ENCODE data around the gene PAMR1. TPM values are rescaled to one million over a fixed set of nuclear protein-coding genes. Genes with fewer than 3 reads are reported as not detected.

Gene PAMR1
- total and polyA plus RNA-seq, 10 of the 15 experiments (the other 5 are each of a cell fraction or from before 2014, with no cell fraction given): 0.04 TPM; not detected in 9

GRCh38 chr11:35459489-35459888 lies 65.9 kb downstream of the PAMR1 start (continued):
- TF ChIP-seq ZNF384 (IDR thresholded peaks at IDR 0.05; ENCODE audit: borderline replicate concordance, low read depth, low read length): no peak

- ChIA-PET SMC1A (ENCODE audit: uncharacterized antibody, unreplicated experiment) (interaction anchor here (0.9 kb wide), 1 partner anchor 27 kb away, joined by 3 read pairs; no protein-coding TSS in a partner anchor), POLR2A (no interaction called here), RAD21 (ENCODE audit: unreplicated experiment) (no interaction called here), CTCF (interaction anchor here (1.4 to 1.9 kb wide), 2 partner anchors 15 to 26 kb away, joined by 4 to 6 read pairs; no protein-coding TSS in a partner anchor)
- no peak for DNase-seq (ENCODE audit: low read depth, low spot score)
- Histone ChIP-seq H3K4me3 (no peak overlapping the region), H4K20me1 (ENCODE audit: control insufficient read depth, insufficient read depth) (no peaks in the 10 kb centered on the region), H3K9me3 (replicated peaks; ENCODE audit: control insufficient read depth, insufficient read depth, low read length) (no peaks in the 10 kb centered on the region), H3K36me3 (ENCODE audit: control insufficient read depth in 2 of 2, insufficient read depth in 2 of 2, low read length in 1 of 2) (no peaks in the 10 kb centered on the region), H3K4me2 (ENCODE audit: control insufficient read depth, insufficient read depth) (no peak overlapping the region), H3K9ac (ENCODE audit: control insufficient read depth, insufficient read depth, low read length) (no peak overlapping the region), H3K79me2 (ENCODE audit: control insufficient read depth, insufficient read depth, low read length) (no peaks in the 10 kb centered on the region), H3K27me3 (replicated peaks in 1 of 2; ENCODE audit: control insufficient read depth in 2 of 2, insufficient read depth in 2 of 2, low read length in 1 of 2) (no peaks in the 10 kb centered on the region; a peak in 3 of 4 replicates), H3K27ac (ENCODE audit: control insufficient read depth, insufficient read depth) (no peak overlapping the region), H2AFZ (ENCODE audit: control insufficient read depth, low read depth, low read length) (no peak overlapping the region), H3K4me1 (ENCODE audit: control insufficient read depth, insufficient read depth, low read length) (no peaks in the 10 kb centered on the region)
- intact Hi-C loops (cut with micrococcal nuclease; ENCODE audit: unreplicated experiment): no loop called here
- WGBS (ENCODE audit: insufficient coverage, insufficient replicate concordance, low lambda C conversion rate, missing lambda C conversion rate): 67% methylated on average over 3 of the region's 3 CpGs
- in situ Hi-C loops (cut with MboI): no loop called here
- FAIRE-seq: no peak
- no peak for ATAC-seq
- TF ChIP-seq ZBTB4 (CRISPR knock-in tag; IDR thresholded peaks at IDR 0.05) (no peak), HDAC2 (IDR thresholded peaks at IDR 0.05) (no peak), ATF7 (IDR thresholded peaks at IDR 0.05; ENCODE audit: low read depth) (no peak), RB1 (IDR thresholded peaks at IDR 0.05; ENCODE audit: borderline replicate concordance) (no peak)
- no TSS peak for BruUV-seq (replicated peaks)
Measured at GRCh38 chr11:35458846-35459245, 66.6 kb downstream of the PAMR1 start.
